GM08714 (cell line): ENCODE data around the gene CREB3L2.

Source experiments
- H3K4me3 ChIP-seq: fragments of 200-500 bp; sonication (Bioruptor generic); 2 replicates; pipeline ENCODE4 v1.5.1; 2014; ENCODE audit warnings: mild to moderate bottlenecking, low read length, inconsistent platforms
- ZNF274 ChIP-seq: IDR thresholded peaks from 2 replicates; pipeline ENCODE4 v1.6.1; 2012; ENCODE audit warnings: mild to moderate bottlenecking, low read depth, low read length

CREB3L2 gene

GRCh38 chr7:137829337-137829992, 172.4 kb downstream of the CREB3L2 start:
- no peak overlapping the region for H3K4me3 ChIP-seq
- TF ChIP-seq ZNF274 = no peak

GRCh38 chr7:137828456-137828855, 173.4 kb downstream of the CREB3L2 start:
- no peak overlapping the region for H3K4me3 ChIP-seq
- TF ChIP-seq ZNF274 = no peak

- H3K4me3 ChIP-seq = no peak overlapping the region
- TF ChIP-seq ZNF274 = no peak
These were observed 176.4 kb downstream of the CREB3L2 start for GRCh38 chr7:137825489-137825888.
